HG03457 (cell line): ENCODE results near the gene ISY1.
"Not testable (repeated sequence)": the region's sequence is repeated elsewhere in the genome, so short reads cannot be mapped to it uniquely, and the experiment has no call there.

Experiments
- ATAC-seq: cut with Tn5 transposase; IDR thresholded peaks from one replicate; pipeline ENCODE4 v1.9.1; 2021; ENCODE audit warnings: moderate number of reproducible peaks; ENCODE audit not compliant: unreplicated experiment

The ISY1 gene

GRCh38 chr3:129121016-129121791, 39.7 kb downstream of the ISY1 start:
- no peak for ATAC-seq

DNA sequence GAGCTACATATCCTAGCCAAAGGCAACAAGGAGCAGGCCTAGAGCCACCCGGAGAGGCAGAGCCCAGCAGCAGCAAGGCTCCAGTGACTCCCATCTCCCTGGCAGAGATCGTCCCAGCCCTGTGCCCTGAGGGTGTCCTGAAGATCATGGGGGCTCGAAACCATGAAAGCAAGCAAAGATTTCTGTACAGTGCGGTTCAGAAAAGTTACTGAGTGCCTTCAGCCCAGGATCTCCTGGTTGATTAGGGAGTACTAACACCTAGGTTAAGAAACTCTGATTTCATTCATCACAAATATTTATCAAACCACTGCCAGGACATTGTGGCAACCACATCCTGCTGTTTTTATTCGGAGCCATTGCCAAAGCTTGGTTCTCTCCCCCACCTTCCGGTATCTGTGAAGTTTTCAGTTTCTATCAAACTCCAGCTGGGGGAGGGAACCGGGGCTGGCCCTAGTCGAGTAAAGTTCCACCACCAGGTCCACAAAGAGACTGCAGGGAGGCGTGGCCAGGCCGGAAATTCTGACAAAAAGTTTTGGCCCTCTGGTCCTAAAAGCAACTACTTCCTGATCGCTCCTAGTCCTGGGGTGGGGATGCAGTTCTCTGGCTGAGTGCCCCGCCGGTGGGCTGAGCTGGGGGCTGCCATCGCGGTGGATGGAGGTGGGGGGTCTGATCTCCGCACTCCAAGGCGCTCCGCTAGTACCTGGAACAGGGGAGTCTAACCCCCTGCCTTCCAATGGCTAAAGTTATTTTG, 40.4 kb downstream of the ISY1 start:
- ATAC-seq = peak; percentile 66

DNA sequence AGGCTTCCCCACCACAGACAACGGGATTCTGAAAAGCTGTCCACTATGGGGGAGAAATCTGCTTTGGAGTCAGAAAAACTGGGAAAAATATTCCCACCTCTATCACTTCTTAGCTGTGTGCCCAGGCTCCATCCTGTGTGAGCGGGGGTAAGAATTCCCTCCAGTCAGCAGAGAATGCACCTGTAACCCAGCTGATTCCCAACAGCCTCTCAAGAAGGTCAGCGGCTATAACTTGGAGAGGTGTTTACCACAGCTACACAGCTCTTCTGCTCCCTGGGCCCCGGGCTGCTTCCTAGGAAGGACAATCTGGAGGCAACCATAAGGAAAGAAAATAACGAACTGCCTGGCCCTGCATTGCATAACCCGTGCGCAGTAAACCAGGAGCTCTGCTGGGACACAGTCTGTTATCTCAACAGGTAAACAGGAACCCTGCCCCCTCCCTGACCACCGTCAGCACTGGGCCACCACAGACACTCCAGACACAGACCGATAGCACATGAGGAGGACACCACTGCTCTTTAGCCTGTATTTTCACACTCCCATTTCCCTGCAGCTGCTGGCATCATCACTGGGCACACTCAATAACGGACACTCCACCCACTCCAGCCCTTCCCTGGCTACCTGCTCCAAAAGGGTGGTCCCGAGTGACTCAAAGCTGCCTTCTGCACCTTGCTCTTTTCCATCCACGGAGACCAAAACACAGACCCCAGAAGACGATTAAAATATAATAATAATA, 41.3 kb downstream of the ISY1 start:
- ATAC-seq = no peak

DNA sequence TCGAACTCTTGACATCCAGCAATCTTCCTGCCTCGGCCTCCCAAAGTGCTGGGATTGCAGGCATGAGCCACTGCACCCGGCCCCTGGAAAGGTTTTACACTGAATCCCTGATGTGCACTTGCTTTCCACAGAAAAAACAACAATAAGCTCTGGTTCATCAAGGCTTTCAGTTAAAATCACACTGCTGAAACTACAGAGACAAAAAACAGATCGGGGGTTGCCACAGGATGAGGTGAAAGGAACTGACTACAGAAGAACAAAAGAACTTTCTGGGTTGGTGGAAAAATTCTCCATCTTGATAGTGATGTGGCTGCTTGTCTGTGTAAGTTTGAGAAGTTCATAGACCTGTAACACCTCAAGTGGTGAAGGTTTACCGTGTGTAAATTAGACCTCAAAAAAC, 42.1 kb downstream of the ISY1 start:
- ATAC-seq = no peak

DNA sequence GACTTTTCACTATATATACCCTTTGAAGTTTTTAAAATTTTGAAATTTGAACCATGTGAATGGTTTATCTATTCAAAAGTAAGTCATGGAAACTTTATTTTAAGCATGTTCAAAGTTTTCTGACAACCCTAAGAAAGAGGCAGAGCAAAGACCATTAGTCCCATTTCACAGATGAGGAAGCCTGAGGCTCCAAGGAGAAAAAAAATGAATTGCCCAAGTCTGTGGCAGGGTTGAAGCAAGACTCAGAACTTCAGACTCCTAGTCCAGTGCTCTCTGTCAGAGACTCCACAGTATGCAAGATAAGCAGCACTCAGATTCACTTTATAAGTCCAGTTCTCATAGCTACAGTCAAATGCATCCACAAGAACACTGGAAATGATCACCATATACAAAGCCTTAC, 43.7 kb downstream of the ISY1 start:
- no peak for ATAC-seq

- no peak for ATAC-seq
Measured at GRCh38 chr3:129116482-129116946, 44.3 kb downstream of the ISY1 start.

DNA sequence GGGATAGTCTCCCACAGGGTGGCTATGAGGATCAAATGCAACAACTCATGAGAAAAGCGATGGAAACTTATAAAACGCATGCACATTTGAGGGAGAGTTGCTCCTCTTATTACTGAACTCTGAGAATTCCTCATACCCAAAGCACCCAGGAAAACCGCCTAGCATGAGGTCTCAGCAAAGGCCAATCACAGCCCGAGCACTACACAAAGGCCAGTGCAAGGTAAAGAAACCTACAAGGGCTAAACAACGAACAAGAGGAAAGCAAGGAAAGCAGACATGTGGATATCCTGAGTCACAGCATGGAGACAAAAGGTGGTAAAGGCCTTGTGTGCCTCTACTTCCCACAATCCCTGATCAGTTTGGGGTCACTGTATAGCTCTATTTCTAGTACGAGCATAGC, 46.4 kb downstream of the ISY1 start:
- ATAC-seq = no peak

DNA sequence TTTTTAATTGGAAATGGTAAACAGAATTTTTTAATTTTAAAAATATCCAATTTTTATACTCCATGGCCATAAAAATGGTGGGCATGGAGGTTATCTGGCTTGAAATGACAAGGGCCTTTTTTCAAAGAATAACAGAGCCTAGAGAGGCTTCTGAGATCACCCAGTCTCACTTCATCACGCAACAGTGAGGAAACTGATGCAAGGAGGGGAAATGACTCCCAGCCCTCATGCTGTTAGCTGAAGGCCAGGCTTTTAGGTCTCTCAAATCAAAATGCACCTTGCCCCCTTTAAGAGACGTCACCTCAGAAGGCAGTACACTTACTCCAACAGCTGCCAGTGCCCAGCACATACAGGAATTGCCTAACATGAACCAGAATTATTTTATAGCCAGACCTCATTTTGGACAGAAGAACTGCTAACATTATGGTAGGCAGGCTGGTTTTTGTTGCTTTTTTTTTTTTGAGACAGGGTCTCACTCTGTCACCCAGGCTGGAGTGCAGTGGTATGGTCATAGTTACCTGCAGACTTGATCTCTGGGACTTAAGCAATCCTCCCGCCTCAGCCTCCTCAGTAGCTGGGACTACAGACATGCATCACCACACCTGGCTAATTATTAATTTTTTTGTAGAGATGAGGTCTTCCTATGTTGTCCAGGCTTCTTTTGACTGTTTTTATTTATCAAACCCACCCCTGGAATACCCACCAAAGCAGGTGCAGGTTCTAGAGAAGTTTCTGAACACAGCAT, 48.4 kb downstream of the ISY1 start:
- no peak for ATAC-seq

- ATAC-seq = not testable (repeated sequence)
Measured at GRCh38 chr3:129111076-129111780, 49.6 kb downstream of the ISY1 start.

- ATAC-seq = no peak
Measured at GRCh38 chr3:129107793-129108192, 53.1 kb downstream of the ISY1 start.

DNA sequence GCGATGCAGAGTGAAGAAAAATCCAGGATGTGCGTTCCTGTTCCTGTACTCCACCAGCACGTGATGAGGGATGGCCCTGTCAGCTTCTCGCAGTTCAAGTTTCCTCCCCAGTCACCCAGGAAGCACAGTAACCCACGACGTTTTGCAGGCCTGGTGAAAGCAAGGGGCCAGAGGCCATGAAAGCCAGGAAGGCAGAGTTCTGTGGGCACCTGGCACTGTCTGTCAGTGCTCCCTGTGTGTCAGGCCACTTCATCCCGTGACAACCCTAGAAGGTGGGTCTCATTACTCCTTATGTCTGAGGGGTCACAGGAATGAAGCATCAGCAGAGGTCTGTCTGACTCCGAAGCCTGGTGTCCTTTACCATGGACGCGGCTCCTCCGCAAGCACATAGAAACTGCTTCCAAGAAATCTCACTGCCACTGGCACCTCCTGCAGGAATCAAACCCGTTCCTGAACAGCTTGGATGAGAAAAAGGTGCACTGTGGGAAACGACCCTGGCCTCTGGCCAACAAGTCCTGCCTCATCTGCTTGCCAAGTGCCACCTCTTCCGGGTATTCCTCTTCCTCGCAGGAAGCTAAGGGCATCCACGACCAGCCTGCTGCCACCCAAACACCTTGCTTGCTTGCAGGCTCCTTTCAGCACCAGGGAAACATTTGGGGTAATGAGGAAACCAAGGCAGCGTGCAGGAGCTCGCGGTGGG, 53.8 kb downstream of the ISY1 start:
- ATAC-seq = no peak

DNA sequence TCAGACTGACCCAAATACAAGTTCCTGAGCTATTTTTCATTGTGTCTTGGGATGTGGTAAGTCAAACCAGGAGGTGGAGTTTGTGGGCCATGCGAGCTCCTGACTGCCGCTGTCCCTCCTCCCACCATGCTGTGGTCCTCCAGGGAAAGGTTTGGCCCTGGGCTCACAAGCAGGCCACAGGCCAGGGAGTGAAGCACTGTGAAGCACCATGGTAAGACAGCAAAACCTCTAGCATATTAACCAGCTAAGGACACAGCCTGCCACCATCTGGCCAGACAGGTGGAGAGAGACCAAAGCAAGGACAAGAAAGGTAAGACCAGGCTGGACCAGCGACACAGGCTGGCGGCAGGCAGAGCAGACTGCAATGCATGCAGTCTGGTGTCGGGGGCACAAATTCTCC, 54.5 kb downstream of the ISY1 start:
- no peak for ATAC-seq

GRCh38 chr3:129105862-129106261, 55.0 kb downstream of the ISY1 start:
- no peak for ATAC-seq

GRCh38 chr3:129104498-129105079, 56.3 kb downstream of the ISY1 start:
- no peak for ATAC-seq

- no peak for ATAC-seq
Measured at GRCh38 chr3:129104051-129104450, 56.8 kb downstream of the ISY1 start.

DNA sequence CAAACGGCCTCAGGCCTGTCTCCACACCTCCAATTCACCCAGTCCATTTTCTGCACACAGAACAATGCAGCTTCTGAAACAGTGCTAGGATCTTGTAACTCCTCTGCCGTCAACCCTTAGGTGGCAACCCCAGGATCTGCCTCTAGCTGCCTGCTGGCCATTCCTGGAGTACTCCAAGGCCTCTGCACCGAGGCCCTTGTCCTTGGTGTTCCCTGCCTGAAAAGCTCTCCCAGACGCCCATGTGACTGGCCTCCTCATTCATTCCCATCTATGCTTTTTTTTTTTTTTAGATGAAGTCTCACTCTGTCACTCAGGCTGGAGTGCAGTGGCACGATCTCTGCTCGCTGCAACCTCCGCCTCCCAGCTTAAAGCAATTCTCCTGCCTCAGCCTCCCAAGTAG, 57.6 kb downstream of the ISY1 start:
- ATAC-seq = no peak

- ATAC-seq = no peak
Measured at GRCh38 chr3:129101370-129102138, 59.3 kb downstream of the ISY1 start.

- no peak for ATAC-seq
Measured at GRCh38 chr3:129100274-129100673, 60.6 kb downstream of the ISY1 start.

- no peak for ATAC-seq
Measured at GRCh38 chr3:129095285-129095684, 65.6 kb downstream of the ISY1 start.
